HG03460 (cell line): Measurements from ENCODE around the gene YAP1.

ENCODE experiments used
- ATAC-seq: cut with Tn5 transposase; IDR thresholded peaks from one replicate; pipeline ENCODE4 v1.9.1; 2021; ENCODE audit not compliant: unreplicated experiment

Gene YAP1

DNA sequence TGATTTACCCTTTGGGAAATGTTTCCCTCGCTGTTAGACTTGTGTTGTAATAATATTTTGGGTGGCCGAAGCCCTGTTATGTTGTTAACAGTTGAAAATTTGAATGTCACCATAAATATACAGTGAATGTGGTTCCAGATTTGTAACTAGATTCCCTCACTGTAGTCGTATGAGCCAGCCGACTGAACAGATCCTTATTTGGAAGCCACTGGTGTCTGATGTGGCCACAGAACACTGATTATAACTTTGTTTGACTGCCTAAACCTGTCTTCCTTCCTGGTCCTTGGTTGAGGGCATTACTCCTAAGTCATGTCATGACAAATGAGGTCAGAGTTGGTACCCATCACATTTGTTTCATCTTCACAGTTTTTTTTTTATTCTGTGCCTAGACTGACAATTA lies 45.4 kb downstream of the YAP1 start:
- ATAC-seq = no peak

DNA sequence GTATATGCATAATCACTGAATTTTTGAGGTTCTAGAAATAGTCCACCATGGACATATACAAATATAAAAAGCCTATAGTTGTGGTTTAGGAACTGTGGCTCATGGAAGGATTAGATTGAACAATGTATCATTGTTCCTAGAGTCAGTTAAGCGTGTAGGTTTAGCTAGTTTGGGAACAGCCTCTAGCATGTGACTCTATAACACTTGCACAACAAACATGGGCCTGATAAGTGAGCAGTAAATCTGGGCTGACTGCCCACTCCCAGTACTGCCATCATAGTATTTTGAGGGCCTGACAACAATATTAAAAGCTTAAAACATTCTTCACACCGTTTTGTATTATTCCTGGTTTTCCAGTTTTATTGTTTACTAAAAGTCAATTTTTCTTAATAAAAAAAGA lies 47.0 kb downstream of the YAP1 start:
- no peak for ATAC-seq

DNA sequence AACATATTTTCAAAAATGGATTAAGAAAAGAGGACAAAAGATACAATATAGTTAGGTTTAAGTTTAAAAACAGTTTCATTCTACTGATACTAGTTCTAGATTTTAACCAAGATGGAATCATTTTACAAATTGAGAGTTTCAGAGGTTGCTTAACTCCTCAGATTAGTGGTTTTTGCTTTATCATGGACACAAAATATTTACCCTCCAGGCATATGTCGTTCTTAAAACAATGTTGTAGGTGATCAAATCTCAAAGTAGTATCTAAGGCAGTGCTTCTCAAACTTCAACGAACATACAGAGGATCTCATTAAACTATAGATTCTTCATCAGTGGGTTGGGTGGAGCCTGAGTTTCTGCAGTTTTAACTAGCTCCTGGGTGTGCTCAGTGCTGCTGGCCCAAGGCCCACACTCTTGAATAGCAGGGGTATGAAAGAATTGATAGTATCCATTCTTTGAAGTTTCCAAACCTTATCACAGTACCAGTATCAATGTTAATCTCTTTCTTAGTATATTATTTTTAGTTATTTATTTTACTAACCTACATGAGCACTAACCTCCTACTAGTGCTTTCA lies 48.0 kb downstream of the YAP1 start:
- ATAC-seq = no peak

DNA sequence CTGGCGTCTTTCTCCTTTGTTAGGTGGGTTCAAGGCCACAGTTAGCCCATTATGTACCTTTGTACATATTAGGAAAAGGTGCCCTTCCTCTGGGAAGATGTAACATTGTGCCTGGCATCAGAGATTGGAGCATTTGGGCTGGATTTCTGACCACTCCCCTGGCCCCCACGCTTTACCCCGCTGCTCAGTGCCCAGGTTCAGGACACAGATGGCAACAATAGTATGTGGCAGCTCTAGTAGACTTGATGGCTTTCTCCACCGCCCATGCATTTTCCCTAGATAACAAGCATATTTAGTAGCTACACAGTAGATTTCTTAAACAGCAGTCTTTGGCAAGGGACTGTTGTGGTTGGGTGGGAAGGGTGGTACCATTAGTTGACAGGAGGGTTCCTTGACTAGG lies 53.1 kb downstream of the YAP1 start:
- no peak for ATAC-seq

DNA sequence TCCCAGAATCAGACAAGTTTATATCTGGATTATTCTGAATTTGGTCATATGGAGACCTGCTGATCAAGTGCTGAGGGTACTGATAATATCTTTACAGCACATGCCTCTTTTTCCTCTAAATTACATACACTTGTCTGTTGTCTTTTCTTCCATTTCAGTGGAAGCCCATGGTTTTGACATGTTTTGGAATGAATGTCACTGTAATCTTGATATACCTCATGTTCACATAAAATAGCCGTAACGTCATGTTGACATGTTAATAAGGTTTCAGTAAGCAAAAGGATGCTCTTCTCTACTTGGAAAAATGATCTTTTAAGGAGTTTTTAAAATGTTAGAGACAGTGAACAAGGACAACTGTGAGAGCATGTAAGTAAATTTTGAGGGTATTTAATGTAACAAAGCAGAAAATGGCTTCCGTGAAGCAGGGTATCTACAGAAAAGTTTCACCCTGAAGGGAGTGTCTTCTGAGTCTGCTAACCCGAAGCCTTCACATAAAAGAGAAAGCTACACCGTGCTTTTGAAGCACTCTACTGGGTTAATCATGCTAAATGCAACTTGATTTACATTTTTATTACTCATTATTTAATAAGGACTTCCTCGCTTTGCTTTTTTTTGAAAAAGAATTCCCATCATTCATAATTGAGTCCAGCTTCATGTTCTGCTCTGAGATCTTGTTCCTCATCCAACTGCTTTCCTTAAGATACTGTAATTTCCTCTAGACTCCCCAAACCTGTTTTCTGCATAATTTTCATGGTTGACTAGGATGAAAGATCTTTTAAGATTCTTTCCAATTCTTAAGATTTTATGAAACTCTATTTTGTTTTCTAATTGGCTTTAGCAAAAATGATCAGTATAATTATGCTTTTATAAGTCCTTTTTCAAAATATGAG lies 56.2 kb downstream of the YAP1 start:
- ATAC-seq = no peak

DNA sequence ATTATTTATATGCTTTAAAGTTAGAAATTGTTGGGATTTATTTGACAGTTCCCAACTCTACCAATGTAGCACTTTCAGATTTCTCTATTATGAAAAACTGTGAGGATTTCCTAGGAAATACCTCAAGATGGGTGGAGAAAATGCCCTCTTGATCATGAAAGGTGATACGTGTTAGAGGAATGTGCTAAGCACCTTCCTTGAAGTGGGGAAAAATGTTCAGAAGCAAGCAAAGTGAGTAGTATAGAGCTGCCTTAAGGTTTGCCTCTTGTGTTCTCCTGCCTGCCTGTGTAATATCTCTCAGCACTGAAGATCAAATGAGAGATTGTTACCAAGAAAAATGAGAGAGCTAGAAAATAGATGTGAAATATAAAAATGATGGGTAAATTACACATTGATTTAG lies 58.2 kb downstream of the YAP1 start:
- no peak for ATAC-seq

DNA sequence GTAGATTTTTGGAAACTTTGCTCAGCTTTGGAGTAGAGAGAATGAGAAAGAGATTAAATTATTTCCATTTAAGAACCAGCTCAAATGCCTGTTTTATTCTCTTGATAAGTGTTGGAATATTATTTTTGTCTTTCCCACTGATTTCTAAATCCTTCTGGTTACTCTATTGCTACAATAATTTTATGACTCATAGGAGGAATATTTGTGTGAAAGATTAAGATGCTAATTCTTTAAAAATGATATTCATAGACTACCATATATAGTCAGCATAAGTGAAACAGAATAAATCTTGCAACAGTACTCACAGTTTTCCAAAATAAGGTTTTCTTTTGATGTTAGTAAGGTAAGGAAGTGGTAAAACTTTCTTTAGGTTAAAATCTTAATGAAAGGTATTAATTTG lies 60.9 kb downstream of the YAP1 start:
- no peak for ATAC-seq

DNA sequence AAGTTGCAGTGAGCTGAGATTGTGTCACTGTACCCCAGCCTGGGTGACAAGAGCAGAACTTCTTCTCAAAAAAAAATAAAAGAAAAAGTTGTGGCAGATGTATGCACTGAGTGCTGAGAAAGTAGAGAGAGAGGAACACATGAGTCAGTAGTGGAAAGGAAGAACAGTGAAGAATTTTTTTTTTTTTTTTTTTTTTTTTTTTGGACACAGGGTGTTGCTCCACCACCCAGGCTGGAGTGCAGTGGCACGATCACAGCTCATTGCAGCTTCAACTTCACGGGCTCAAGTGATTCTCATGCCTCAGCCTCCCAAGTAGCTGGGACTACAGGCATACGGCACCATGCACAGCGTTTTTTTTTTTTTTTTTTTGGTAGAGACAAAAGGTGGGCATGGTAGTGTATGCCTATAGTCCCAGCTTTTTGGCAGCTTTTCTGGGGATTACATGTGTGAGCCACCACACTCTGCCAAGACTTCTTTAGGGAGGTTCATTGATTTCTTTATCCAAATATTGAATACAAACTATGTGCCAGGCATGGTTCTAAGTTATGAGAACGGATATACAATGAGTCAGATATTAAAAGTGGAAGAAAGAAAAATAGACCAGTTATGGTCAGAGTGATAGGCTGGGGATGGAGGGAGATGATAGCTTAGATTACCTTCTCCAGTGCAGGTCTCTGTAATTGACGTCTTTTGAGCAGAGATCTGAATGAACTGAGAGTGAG lies 62.0 kb downstream of the YAP1 start:
- no peak for ATAC-seq

DNA sequence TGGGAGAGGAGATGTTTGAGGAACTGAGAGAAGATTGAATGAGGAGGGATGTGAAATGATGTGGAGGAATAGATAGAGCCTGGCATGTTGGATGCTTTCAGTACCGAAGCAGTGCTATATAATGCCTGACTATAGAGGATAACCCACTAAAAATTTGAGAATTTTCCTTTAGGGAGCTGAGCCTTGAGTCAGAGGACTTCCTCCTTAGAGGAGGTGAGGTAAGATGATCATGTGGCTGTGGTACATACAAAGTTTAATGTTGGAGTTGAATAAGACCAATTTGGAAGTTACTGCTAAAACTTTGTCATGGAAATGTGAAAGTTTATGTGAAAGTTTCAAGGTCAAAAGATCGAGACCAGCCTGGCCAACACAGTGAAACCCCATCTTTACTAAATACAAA lies 66.9 kb downstream of the YAP1 start:
- no peak for ATAC-seq

DNA sequence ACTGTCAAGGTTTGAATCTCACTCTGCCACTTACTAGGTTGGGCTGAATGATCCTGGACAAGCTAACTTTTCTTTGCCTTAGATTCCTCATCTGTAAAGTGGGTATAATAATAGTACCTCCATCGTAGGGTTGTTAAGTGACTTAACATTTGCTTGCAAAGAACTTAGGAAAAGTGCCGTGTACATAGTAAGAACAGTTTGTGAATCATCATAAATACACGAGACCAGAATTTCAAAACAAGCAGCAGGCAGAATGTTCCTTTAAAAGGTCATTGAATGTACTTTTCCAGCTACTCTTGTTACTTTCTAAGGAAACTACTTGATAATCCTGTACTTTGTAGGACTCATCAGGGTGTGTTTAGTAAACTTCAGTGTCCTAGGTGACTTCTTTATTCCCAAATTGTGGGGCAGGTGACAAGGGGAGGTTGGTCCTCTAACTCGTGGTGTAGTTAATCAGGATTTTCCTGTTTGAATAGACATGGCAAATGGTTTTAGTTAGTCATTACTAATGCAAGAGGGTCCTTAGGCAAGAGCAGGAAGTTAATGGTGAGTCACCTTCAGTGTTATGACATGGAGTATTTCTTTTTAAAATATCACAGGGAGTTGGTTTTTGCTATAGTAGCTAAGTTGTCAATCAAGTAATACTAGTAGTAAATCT lies 67.9 kb downstream of the YAP1 start:
- no peak for ATAC-seq

DNA sequence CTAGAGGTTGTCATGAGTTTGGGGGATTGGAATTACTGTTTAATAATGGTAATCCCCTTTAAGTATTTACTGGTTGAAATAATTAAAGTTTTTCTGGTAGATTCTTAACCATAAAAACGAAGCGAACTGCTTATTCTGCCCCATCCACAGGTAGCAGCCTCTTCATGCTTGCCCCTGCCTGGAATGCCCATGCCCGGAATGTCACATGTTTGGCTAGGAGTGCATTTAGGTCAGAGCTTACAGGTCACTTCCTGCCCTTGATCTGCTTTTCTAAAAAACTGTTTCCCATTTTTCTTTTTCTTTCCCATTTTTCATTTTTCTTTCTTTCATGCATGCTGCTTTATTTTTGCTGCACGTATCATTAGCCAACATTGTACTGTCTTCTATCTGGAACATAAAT lies 69.1 kb downstream of the YAP1 start:
- no peak for ATAC-seq

DNA sequence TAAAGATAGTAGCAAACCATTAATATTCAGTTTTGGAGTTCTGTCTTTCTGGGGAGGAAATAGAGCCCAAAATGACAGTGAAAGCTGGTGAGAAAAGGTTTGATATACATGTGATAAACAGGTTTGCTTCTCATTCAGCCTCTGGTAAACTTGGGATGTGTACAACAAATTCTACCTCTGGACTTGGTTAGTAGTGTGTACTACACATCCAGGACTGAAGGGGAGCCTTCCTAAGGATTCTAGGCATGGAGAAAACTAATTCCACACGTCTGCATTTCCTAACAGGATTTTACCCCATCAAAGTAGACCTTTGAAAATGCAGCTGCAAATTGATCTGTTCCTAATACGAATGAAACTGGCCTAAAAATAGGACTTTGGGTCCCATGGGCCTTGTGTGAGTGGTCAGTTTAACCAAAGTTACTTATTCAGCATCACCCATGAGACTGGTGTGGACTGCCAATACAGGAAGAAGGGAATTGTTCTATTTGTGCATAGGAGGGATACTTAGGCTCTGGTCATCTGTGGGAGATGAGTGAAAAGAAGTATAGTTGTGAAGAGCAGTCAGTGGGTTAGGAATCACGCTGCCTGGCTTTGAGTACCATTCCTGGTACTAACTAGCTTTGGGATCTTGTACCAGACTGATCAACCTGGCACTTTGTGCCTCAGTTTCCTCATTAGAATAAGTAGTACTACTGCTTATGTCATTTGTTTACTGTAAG lies 74.2 kb downstream of the YAP1 start:
- no peak for ATAC-seq

DNA sequence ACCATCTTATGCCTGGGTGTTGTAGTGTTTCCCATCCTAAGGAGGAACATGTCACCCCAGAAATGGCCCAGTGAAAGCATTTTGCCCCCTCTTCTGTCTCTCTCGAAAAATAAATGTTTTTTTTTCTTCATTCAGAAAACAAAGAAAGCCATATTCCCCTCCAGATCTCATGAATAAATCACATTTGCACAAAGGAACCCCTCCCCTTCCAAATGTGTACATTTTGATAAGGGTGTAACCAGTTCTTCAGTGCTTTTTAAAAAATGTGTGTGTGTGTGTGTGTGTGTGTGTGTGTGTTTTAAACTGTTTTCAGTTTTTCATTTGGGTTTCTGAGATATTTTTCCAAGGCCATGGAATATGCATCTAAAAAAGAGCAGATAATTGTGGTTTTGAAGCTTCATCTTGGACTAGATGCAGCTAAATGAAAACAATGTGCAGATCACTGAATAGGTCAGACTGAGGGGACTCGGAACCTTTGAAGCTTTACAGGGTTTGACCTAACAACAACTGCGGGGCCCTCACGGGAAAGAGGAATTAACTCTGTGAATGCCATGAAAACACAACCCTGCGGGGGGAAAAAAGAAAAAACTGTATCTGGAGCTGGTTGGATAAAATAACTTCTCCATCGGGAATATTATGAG lies 76.4 kb downstream of the YAP1 start:
- no peak for ATAC-seq

DNA sequence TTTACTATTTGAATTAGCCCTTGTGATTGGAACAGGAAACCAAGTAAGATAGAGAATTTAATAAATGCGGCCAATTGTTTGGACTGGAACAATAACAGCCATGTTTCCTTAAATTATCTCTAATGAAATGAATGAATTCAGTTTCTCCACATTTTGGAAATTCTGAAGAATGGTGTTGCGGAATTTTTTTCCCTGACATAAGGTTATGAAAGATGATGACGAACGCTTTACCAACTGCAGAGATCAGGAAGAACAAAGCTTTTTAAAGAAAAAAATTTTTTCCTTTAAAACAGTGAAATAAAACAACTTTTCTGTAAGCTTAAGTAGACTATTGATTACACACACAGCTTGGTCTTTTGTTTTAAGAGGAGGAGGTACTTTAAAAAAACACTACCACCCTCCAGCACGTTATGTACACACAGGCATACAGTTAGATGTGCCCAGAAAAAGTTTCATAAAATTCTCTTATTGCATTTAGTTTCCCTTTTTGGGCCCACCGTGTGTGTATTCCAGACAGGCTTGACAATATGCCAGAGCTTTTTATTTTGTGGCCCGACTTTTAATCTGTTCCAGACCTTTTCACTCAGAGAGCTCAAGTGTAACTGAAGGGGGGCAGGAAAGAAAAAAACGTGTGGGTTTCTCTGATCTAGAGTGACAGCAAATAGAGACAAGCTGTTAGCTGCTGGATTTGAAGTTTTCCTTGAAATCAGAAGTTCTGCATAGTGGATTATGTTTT lies 77.3 kb downstream of the YAP1 start:
- ATAC-seq = no peak

DNA sequence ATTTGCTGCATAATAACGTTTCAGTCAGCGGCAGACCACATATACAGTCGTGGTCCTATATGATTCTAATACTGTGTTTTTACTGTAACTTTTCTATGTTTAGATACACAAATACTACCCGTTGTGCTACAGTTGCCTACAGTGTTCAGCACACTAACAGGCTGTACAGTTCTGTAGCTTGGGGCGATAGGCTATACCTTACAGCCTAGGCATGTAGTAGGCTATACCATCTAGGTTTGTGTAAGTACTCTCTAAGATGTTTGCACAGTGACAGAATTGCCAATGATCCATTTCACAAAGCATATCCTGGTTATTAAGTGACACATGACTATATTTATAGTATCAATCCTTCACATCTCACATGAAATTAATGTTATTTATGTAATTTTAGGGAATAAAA lies 78.2 kb downstream of the YAP1 start:
- ATAC-seq = no peak

DNA sequence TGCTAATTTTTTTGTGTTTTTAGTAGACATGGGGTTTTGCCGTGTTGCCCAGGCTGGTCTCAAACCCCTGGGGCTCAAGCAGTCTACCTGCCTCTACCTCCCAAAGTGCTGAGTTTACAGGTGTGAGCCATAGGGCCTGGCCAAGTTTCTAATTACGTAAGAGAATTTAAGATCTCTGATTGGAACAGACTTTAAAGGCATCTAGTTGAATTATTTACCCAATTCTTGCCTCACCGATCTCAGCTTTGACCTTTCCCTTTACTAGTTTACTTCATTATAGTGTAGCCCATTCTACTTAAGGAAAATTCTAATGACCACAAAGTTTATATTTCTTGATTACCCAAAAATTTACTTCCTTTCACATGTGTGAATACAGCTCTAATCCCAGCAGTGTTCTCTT lies 81.6 kb downstream of the YAP1 start:
- ATAC-seq = no peak

DNA sequence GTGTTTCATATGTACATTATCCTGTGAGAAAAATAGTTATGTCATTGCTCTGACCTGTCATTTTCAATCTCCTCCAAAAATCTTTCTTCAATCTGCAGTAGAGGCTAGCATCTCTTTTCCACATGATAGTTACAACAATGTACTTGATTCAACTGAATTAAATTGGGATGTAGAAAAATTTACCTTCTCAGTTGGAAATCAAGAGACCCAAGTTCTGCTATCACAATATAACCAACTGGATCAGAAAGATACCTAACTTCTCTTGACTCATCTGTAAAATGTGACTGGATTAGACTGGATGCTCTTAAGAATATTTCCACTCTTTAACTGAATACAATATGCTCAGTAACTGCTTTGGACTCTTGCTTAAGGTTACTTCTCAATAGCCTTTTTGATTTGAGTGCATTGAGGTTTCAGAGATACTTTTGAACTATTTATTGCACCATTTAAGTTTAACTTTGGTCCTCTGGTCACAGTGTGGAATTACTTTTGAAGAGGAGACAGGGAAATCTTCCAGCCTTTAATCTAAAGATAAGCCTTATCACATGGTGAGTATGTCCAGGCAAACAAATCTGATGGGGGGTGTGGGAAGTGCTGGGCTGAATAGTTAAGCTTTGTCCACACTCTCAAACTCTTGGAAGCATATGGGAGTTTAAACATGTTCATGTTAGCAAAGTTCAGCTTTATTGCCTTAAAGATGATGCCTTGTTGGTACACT lies 82.3 kb downstream of the YAP1 start:
- ATAC-seq = no peak

DNA sequence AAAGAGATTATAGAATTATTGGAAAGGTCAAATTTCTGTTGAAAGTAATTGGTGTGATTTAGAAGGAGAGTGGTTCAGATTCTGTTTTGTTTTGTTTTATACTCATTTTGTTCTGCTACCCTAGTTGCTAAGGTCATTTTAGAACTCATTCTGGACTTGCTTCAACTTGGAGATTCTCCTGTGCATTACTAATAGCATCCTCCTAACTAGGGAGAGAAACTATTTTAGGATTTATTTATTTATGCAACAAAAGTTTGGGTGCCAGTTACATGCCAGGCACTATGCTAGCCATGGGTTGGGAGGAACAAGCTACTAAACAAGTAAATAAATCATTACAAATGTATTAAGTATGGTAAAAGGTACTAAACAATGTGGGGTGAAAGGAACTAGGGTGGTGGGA lies 84.0 kb downstream of the YAP1 start:
- ATAC-seq = no peak

DNA sequence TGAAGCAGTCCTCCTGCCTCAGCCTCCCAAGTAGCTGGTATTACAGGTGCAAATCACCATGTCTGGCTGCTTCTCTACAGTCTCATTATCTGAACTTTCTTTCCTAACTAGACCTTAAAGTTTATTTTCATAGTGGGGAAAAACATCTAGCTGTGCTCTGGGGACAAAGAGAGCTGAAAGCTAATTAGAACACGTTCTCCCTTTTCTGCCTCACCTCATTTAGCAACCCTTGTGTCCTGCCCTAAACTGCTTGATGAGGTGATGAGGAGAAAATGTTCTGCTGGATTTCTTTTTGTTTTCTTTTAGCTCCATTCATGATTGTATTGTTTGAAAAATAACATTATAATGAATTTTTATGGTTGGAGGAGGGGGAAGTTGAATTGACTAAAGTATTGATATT lies 84.7 kb downstream of the YAP1 start:
- ATAC-seq = no peak
